Measurements from ENCODE around the gene COL4A1. TPM values are rescaled to one million over a fixed set of nuclear protein-coding genes. Genes with fewer than 3 reads are reported as not detected.
A peak's percentile ranks its signal among the peaks of the same experiment; 100 is the strongest.

COL4A1 gene
- polyA plus RNA-seq, 1 donor from 2014 or later: not detected

DNA sequence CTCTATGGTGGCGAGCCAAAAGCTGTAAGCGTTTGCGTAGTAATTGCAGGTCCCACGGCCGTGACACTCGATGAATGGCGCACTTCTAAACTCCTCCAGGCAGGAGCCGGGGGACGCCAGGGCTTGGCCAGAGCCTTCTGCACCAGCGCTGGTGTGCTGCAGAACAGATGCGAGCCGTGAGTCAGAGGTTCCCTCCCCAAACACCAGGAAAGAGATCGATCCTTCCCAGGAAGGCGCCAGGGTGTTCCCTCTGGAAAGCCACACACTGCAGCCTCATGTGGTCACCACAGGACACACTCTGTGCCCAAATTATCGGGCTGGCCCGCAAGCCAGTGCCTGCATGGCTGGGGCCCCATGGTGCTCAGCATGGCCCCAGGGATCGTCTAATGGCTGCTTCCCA, 154.6 kb downstream of the COL4A1 start:
- peaks cover 0 to 1% (median 0%) of the 10 kb centered on the region in 3 donors for H3K9me3 Mint-ChIP-seq
- H3K27ac Mint-ChIP-seq: no peak overlapping the region
- no peak overlapping the region for H3K4me3 Mint-ChIP-seq
- H3K4me1 Mint-ChIP-seq: no peaks in the 10 kb centered on the region
- H3K27me3 Mint-ChIP-seq: no peaks in the 10 kb centered on the region
- no peaks in the 10 kb centered on the region for H3K36me3 Mint-ChIP-seq

DNA sequence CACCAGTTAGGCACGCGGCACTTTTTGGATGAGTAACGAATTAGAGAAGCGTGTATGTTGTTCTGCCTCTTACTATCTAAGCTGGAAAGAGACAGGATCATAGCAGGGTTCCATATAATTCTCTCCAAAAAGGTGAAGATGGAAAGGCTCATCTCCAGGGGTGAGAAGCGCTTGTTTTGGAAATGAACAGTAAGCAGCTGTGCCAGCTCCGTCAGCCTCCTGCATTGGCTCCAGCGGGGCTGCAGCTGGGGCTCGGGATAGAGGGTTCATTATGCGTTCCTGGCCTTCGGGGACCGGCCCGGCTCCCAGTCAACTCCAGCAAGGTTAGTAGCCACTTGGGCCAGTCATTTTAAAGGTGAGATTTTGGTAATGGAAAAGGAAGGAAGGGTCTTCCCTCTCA, 155.5 kb downstream of the COL4A1 start:
- Mint-ChIP-seq H3K4me1 (no peaks in the 10 kb centered on the region), H3K9me3 (peaks cover 0 to 1% (median 0%) of the 10 kb centered on the region in 3 donors), H3K36me3 (no peaks in the 10 kb centered on the region), H3K27ac (no peak overlapping the region), H3K4me3 (no peak overlapping the region), H3K27me3 (no peaks in the 10 kb centered on the region)

DNA sequence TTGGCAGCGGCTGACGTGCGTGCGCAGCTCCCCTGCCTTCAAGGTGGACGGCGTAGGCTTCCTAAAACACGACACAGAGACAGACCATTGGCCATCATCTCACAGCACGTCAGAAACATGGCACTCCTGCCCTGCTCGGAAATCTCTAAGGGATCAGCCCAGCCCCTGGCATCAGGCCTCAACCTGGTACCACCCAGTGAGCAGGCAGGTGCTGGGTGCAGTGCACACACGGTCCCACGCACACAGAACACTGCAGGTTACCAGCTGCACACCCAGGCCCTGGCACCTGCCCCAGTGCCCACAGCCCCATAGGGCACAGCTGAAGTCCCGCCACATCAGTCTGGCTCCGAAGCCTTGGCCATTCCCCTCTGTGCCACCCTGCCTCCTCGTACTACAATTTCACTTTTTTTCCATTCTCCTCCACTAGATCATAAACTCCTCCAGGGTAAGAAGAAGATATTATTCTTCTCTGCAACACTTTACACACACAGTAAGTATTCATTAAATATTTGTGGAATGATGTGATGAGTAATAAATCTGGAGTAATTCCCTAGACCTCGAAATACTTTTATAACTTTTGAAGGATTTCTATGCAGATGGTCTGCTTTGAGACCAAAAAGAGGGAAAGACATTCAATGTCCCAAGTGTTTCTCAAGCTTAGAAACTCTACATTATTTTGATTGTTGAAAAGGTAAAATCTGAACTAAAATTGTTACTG, 156.4 kb downstream of the COL4A1 start:
- H3K4me1 Mint-ChIP-seq: no peaks in the 10 kb centered on the region
- H3K36me3 Mint-ChIP-seq: no peaks in the 10 kb centered on the region
- H3K9me3 Mint-ChIP-seq: peaks cover 0 to 1% (median 0%) of the 10 kb centered on the region in 3 donors
- H3K27me3 Mint-ChIP-seq: no peaks in the 10 kb centered on the region
- no peak overlapping the region for H3K27ac Mint-ChIP-seq
- no peak overlapping the region for H3K4me3 Mint-ChIP-seq

DNA sequence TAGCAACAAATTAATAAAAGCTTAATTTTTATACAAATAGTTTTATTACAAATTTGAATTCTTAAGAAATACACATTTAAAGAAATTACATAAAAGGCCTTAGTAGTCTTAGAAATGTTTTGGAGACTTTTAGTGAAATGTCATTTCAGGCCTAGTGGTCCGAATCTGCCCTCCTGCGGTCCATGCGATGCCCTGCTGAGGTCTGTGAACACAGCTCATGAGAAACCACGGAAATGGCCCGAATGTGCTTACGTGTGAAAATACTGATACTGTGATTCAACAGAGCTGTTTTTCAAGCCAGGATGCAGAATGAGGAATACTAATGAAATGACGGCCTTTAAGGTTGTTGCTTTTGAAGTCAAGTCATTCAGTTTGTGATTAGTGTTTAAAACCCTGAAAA, 157.9 kb downstream of the COL4A1 start:
- no peak overlapping the region for H3K4me3 Mint-ChIP-seq
- H3K9me3 Mint-ChIP-seq: peaks cover 0 to 1% (median 1%) of the 10 kb centered on the region in 3 donors
- H3K27me3 Mint-ChIP-seq: no peaks in the 10 kb centered on the region
- no peaks in the 10 kb centered on the region for H3K4me1 Mint-ChIP-seq
- H3K27ac Mint-ChIP-seq: no peak overlapping the region
- no peaks in the 10 kb centered on the region for H3K36me3 Mint-ChIP-seq

DNA sequence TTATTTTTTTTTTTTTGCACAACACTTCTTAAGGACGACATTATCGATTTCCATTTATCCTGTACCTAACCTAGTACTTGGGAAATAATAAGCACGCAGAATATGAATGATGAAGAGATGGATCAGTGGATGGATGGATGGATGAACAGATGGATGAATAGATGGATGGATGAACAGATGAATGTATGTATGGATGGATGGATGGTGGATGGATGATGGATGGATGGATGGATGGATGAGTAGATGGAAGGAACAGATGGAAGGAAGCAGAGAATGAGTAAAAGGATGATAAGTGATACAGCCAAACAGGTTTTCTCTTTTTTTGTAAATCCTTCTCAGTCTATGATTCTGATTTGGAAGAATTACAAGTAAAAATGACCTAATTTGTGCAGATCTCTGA, 166.9 kb downstream of the COL4A1 start:
- H3K27me3 Mint-ChIP-seq: peaks cover 20% of the 10 kb centered on the region
- H3K4me3 Mint-ChIP-seq: no peak overlapping the region
- H3K36me3 Mint-ChIP-seq: peaks cover 2% of the 10 kb centered on the region
- H3K4me1 Mint-ChIP-seq: peaks cover 0 to 8% (median 5%) of the 10 kb centered on the region in 3 donors
- H3K9me3 Mint-ChIP-seq: peaks cover 0 to 10% (median 10%) of the 10 kb centered on the region in 3 donors
- H3K27ac Mint-ChIP-seq: no peak overlapping the region

DNA sequence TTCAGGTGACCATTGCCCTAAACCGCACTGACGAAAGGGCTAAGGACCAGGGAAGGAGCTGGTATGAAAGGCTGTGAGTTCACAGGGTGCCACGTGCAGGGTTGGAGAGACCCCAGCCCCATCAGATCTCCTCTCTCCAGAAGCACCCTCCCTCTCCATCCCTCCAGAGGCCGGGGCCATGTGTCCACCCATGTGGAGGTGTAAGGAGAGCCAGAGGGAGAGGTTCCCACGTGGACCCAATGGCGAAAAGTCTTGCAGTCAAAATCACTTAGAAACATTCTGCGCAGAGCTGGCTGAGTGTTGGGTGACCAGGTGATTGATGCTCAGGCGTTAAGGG, 168.3 kb downstream of the COL4A1 start:
- H3K27ac Mint-ChIP-seq: no peak overlapping the region
- peaks cover 2% of the 10 kb centered on the region for H3K36me3 Mint-ChIP-seq
- H3K9me3 Mint-ChIP-seq: peaks cover 0 to 10% (median 6%) of the 10 kb centered on the region in 3 donors
- H3K4me3 Mint-ChIP-seq: no peak overlapping the region
- peaks cover 22% of the 10 kb centered on the region for H3K27me3 Mint-ChIP-seq
- peaks cover 0 to 8% (median 5%) of the 10 kb centered on the region in 3 donors for H3K4me1 Mint-ChIP-seq

DNA sequence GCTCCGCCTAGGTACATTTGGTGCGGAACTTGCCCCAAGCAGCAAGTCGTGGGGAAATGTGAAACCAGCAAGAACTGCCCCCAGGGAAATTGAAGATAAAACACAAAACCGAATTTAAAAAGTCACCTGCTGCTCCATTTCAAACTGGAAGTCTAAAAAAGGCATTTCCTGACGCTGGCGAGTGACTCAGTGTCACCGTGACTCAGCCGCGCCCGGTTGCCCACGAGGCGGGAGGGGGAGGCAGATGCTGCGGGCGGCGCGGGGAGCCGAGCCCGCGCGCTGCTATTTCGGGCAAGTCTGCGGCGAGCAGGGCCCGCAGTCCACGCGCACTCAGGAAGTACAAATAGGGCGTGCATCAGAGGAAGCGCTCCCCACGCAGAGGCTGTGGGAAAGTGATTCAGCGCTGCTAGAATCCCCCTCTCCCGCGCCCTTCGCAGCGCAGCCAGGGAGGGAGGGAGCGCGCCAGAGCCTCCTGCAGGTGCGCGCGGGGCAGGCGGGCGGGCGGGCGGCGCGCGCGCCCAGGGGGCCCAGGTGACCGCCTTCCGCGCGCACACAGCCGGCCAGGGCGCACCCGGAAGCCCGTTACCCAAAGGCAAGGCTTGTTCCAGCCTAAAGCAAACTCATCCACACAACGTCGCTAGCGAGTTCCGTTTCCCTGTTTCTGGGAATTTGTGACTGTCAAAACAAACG, 168.8 kb downstream of the COL4A1 start:
- Mint-ChIP-seq H3K4me1 (peaks cover 0 to 8% (median 5%) of the 10 kb centered on the region in 3 donors), H3K27me3 (peaks cover 22% of the 10 kb centered on the region), H3K4me3 (peak overlapping the region in 3 of 4 donors; percentile 67 to 81 (median 79)), H3K9me3 (peaks cover 0 to 10% (median 6%) of the 10 kb centered on the region in 3 donors), H3K27ac (no peak overlapping the region), H3K36me3 (peaks cover 2% of the 10 kb centered on the region)

DNA sequence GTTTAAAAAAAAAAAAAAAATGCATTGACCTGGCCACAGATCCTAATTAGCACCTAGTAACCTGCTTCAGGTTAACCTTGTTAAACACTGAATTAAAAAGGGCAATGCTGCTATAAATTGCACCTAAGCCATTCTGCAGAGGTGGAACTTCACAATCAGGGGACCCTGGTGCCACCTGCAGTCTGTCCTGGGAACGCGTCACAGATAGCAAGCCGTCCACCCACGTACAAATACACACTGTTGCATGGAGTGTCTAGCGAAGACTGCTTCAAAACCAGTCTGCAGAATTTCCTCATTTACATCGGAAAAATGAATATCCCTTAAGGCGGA, 169.3 kb downstream of the COL4A1 start:
- peaks cover 2% of the 10 kb centered on the region for H3K36me3 Mint-ChIP-seq
- H3K4me1 Mint-ChIP-seq: peaks cover 0 to 8% (median 5%) of the 10 kb centered on the region in 3 donors
- H3K27ac Mint-ChIP-seq: no peak overlapping the region
- peaks cover 26% of the 10 kb centered on the region for H3K27me3 Mint-ChIP-seq
- H3K9me3 Mint-ChIP-seq: peaks cover 0 to 6% (median under 1%) of the 10 kb centered on the region in 3 donors
- peak overlapping the region in 3 of 4 donors; percentile 67 to 81 (median 79) for H3K4me3 Mint-ChIP-seq

DNA sequence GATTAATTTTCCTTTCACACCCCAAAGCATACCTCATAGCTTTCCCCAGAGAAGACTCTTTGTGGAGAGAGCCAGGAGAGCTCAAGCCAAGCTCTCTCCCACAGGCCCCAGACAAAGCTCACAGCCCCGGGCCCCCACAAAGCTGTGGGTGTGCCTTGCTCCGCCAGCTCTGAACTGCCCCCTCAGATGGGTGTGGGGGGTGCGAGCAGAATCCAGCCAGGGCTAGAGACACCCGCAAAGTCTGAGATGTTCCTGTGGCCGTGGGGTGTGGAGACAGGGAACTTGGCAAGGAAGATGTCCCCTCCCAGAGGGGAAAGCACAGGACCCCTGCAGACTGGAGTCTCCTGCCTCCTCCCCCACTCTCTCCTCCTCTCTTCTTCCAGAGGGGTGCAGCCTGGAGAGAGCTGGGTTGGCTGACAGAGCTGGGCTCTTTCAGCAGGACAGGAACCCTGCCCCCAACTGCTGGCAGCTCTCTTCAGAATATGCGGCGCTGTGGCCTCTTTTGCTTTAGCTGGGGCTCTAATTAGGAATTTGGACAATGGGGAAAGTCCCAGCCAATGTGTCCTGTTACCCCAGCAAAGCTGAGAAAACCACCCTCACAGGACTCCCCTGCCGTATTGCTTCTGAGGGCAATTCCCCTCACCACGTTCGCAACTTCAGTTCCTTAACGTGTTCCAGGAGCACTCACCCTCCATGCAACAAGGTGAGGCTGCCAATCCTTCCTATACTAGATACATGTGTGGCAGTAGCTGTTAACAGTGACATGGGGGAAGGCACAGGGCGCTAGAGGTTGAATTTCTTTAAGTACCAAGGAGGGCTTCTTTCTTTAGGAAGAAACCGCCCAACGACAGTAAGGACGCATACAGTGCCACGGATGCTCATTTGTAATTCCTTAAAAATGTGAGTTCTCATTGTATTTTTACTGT, 170.0 kb downstream of the COL4A1 start:
- Mint-ChIP-seq H3K4me3 (peak overlapping the region in 1 of 4 donors; percentile 10), H3K27me3 (peaks cover 26% of the 10 kb centered on the region), H3K27ac (no peak overlapping the region)

DNA sequence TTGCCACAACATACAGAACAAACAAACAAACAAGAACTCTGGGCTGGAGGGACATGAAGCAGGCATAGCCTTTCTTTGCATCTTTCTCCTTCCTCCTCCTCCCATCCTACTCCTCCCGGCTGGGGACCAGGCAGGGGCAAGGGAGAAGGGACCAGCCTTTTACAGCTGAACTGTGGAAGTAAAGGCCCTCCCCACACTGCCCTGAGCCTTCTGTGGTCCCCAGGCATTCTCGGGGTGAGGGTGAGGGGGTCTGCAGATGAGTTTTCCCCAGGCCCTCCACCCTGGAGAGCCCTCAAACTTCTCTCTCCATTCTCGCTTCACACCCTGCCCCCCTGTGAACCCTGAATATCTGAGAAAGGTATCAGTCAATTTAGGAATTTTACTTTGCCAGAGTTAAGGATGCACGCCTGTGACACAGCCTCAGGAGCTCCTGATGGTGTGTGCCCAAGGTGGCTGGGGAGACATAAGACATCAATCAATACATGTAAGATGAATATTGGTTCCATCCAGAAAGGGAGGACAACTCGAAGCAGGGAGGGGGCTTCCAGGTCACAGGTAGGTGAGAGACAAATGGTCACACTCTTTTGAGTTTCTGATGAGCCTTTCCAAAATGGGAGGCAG, 170.9 kb downstream of the COL4A1 start:
- H3K36me3 Mint-ChIP-seq: no peaks in the 10 kb centered on the region
- H3K9me3 Mint-ChIP-seq: no peaks in the 10 kb centered on the region
- no peak overlapping the region for H3K27ac Mint-ChIP-seq
- peak overlapping the region in 1 of 4 donors; percentile 47 for H3K4me3 Mint-ChIP-seq
- H3K4me1 Mint-ChIP-seq: peaks cover 0 to 8% (median 5%) of the 10 kb centered on the region in 3 donors
- H3K27me3 Mint-ChIP-seq: peaks cover 26% of the 10 kb centered on the region

More for the DNA sequence above, 170.0 kb downstream of the COL4A1 start:
- Mint-ChIP-seq H3K9me3 (peaks cover 0 to 3% (median 0%) of the 10 kb centered on the region in 3 donors), H3K36me3 (peaks cover 2% of the 10 kb centered on the region), H3K4me1 (peaks cover 0 to 8% (median 5%) of the 10 kb centered on the region in 3 donors)

DNA sequence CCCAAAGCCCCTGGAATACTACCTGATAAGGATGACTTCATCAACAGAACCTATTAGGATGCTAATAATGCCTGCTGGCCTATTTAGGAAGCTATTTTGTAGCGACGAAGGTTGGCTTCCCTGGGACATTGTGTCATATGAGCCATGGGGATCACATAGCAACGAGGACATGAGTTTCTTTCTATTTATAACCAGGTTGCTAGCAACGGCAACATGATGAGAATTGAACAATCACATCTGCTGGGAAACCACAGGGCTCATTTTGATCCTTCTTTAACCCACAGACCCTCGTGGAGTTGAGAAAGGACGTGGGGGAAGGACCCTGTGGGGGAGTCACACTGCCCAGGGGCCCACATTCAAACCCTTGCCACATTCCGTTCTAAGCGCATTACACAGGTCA, 172.2 kb downstream of the COL4A1 start:
- no peak overlapping the region for H3K27ac Mint-ChIP-seq
- H3K27me3 Mint-ChIP-seq: peaks cover 26% of the 10 kb centered on the region
- H3K4me3 Mint-ChIP-seq: no peak overlapping the region
- no peaks in the 10 kb centered on the region for H3K9me3 Mint-ChIP-seq
- no peaks in the 10 kb centered on the region for H3K36me3 Mint-ChIP-seq
- H3K4me1 Mint-ChIP-seq: peaks cover 0 to 9% (median 5%) of the 10 kb centered on the region in 3 donors

DNA sequence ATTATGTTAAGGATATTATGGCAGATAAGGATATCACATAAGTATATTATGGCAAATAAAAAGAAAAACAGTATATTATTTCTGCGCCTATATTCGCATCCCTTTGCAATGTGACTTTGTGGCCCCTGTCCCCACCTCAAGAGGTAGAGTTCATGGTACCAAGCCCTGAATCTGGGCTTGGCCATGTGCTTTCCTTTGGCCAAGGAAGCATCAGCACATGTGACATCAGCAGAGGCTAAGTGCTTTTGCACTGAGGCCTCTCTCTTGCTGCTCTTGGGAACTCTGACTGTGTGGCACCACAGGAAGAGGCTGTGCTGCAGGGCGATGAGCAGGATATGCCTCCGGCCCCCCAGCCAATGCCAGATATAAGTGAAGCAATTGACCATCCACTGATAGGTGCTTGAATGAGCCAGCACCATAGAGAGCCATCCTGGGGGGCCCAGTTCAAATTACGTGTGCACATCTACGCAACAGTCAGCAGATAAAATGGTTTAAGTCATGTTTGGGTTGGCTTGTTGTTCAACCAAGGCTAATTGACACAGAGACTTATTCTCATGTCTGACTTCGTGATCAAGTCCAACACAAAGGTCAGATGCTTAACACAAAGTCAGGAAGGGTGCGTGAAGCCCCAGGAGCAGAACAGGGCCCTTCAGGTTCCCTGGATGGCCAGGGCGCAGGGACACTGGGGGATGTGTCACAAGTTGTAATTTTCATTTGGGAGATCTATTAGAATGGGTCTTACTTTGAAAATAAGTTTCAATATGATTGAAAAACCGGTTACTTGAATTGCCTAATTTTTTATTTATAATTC, 173.3 kb downstream of the COL4A1 start:
- Mint-ChIP-seq H3K9me3 (no peaks in the 10 kb centered on the region), H3K36me3 (no peaks in the 10 kb centered on the region), H3K27ac (no peak overlapping the region), H3K27me3 (peaks cover 23% of the 10 kb centered on the region), H3K4me3 (no peak overlapping the region), H3K4me1 (peaks cover 0 to 9% (median 5%) of the 10 kb centered on the region in 3 donors)

DNA sequence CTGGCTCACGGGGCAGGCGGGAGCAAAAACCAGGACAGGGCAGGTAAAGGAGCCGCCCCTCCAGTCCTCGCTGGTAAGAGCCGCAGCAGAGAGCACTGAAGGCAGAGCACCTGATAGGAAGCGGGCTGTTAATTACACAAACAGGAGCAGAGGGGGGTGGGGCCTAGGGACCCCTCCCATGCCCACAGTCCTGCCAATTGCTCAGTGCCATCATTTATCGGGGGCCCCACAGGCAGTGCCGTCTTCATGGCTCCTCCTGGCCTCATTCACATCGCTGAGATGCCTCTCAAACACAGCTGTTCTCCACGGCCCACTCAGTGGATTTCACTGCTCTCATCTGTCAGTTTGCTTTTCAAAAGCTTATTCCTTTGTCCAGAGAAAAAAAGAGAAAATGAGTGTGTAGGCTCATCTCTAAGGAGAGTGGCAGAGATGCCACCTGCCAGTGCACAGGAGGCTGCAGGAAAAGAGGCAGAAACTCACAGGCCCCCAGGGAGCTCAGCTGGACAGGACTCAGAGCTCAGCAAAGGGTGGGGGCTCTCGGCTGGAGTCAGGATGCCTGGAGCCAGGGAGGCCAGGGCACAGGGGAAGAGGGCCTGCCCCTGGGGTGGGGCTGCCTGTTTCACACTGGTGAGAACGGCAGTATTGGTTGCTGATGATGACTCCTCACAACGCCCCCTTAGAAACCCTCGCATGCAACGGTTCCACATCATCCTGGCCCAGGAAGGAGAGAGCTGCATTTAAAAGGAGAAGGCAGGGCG, 174.6 kb downstream of the COL4A1 start:
- Mint-ChIP-seq H3K27ac (no peak overlapping the region), H3K9me3 (no peaks in the 10 kb centered on the region), H3K4me3 (no peak overlapping the region), H3K27me3 (peaks cover 17% of the 10 kb centered on the region), H3K36me3 (no peaks in the 10 kb centered on the region), H3K4me1 (peaks cover 0 to 4% (median 1%) of the 10 kb centered on the region in 3 donors)
